NCI-H748 (cell line): ENCODE measurements around the gene GRIA3.

Source experiments
- DNase-seq: peaks from one replicate; lab custom pipeline; 2025; ENCODE audit not compliant: unreplicated experiment; lab: John Stamatoyannopoulos, UW

The GRIA3 gene

DNA sequence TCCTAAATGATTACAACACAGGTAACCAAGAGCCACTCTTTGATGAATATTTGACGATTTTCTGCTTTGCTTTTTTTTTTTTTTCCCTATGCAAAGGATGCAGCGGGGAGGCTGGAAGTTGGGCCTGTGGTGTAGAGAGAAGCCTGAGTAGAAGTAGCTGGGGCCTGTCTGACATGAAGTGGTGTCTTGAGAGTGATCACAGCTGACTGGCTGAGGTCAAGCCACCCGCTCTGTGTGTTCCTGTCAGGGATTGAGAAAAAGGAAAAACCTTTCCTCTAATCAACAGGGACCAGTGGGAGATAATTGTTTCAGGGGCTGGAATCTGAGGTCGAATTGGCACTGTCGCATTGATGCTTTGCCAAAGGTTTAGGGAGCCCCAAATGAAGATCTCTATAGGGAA is 258.7 kb downstream of the GRIA3 start:
- DNase-seq: no peak

DNA sequence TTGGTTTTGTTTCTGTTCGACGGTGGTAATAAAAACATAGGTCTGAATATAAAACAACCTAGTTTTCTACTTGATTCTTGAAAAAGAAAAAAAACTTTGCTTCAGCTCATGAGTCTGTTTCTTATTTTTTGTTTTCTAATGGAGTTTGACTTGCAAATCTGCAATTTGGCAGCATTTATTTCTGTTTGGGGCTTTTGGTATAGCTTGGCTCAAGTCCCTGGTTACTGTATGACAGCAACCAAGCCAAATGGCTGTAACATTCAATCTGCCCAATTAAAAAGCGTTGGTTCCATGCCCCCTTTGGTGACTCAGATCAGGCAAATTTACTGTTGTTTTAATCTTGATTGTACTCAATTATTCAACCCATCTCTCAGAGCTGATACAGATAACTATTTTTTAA is 263.4 kb downstream of the GRIA3 start:
- no peak for DNase-seq

DNA sequence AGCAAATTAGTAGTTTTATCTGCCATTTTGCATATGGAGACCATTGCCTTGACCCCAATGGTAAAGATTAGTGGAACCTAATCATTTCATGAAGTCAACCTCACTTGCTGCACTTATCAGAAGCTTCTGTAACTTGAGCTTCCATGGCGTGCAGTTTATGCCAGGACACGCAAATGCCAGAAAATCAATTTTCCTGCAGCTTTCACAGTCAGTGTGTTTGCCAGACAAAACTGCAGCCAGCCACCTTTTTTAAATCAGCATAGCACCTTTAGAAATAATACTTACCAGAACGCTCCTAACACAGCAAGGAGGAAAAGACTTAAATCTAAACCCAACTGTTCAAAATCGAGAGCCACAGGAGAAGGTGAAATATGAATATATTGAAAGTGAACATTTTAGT is 265.3 kb downstream of the GRIA3 start:
- DNase-seq: no peak

DNA sequence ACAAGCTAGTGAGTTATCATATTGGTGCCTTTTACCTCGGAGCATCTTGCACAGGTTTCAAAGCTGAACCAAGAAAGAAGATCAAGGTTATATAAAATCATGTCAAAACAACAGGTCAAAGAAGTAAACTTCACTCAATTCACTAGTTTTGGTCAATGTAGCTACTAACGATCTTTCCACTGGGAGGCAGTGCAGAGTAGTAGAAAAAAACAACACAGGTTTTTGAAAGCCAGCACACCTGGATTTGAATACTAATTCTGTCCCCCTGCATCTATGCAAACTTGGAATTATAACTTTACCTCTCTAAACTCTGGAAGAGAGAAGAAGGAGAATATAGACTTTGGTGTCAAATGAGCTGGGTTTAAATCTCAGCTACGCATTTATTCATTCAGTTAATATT is 266.1 kb downstream of the GRIA3 start:
- DNase-seq: peak; percentile 34

DNA sequence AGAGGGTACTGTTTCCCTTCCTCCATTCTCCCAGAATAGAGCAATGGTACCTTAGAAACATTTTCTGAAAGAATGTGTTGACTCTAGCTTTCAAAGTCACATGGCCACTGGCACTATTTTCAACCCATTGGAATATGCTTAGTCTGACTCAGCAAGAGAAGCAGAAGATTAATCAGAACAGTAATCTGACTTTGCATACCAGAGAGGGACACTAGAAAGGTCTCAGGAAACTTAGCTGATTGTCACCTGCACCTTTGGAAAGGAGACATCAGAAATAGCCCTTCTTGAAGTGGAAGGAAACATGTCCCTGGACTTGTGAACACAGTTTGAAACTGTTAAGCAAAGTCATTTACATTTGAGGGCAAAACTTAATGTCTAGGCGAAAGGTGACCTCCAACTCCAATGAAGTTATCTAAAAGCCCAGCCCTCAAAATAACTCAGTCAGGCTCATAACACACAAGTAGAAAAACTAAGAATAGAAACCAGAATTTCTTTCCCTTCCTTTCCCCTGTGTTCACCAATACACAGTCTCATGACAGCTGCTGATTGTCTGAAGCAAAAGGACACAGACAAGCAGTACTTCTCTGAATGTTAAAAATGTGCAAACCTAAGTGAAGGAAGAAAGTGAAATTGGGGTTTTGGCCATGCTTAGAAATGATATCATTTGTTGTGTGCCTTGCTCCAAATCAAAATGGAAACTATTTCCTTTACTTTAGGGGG is 270.8 kb downstream of the GRIA3 start:
- DNase-seq: no peak

DNA sequence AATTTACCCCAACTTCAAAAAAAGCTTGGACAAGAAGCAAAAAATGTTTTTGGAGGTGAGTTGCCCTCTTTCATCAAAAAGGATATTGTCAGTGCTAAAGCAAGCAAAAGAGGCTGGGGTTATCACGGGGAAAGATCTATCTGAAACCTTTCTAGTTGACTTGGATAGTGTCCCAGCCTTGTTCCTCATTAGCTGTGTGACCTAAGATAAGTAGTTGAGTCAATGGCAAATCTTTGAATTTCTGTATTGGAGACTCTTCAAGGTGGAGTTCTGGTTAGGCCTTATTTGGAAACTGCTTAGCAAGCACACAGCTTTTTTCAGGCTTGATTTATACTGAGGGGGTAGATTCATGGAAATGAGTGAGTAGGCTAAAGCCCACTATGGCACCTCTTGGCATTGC is 271.6 kb downstream of the GRIA3 start:
- DNase-seq: no peak

DNA sequence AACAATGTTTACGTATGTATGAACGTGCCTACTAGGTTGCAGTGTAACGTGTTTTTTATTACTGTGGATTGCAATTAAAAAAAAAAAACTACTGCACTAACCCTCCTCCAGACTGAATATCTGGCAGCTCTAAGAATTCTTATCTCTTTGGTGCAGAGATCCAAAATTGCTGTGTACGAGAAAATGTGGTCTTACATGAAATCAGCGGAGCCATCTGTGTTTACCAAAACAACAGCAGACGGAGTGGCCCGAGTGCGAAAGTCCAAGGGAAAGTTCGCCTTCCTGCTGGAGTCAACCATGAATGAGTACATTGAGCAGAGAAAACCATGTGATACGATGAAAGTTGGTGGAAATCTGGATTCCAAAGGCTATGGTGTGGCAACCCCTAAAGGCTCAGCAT is 280.6 kb downstream of the GRIA3 start:
- DNase-seq: no peak

DNA sequence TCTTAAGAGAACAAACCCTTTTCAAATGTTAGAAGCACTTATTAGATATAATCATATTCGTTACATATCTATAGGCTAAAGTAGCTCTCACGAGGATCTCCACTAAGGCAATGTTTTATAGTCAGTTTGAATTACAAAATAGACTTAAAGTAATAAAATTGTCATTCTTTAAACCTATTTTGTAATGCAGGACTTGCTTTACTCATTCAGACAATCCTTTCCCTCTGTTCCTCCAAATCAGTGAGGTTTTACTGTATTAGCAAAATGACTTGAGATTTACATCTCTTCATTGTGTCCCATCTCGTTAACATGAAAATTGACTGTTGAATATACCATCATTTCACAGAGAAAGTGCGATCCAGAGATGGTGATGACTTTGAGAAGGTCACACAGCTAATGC is 284.4 kb downstream of the GRIA3 start:
- no peak for DNase-seq

DNA sequence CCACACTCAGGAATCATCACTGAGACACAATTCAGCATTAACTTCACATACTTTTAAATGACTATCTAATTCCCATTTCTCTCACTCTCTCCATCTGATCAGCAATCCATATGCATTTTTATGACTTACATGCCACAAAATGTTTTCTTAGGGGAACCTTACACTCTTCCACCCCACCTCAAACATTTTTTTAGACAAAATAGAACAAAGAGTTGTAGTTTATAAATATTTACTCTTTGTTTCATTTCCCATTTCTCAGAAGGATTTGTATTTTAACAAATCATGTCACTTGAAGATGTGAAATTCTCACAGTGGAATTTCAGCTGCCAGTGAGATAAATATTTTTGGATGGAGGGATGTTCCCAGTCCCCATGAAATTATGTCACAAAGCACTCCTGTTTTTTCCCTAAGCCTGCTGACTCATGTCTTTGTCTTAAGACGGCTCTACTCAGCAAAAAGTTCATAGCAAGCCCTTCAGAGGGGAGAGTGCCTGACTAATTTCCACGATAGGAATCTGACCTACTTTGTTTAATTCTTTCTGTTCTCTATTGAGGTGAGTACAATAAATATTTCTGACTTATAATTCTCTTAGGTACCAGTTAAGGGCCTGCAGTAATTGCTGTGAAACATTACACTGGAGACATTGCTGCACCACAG is 291.1 kb downstream of the GRIA3 start:
- no peak for DNase-seq

DNA sequence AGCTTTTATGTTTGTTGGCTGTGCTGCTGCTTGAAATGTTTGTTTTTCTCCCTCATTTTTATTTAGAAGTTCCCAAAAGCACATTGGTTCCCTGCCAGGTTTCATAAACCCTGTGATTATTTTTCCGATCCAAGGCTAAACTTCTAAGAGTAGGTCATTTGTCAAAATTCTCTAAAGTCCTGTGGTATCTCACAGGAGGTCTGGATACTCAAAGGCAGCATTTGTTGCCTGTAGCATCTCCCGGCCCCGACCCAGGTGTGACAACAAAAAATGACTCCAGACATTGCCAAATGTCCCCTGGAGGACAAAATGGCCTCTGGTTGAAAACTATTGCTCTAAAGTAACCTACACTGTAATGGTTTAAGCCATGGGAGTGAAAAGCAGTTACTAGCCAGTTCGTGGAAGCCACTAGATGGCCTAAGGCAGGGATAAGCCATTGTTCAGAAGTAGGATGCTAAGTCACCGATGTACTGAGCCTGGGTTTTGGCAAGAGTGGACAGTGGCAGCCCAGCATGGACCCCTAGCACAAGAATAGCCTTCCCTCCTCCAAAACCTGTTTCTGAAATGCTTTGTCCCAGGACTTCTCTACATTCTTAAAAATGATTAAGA is 292.6 kb downstream of the GRIA3 start:
- no peak for DNase-seq

DNA sequence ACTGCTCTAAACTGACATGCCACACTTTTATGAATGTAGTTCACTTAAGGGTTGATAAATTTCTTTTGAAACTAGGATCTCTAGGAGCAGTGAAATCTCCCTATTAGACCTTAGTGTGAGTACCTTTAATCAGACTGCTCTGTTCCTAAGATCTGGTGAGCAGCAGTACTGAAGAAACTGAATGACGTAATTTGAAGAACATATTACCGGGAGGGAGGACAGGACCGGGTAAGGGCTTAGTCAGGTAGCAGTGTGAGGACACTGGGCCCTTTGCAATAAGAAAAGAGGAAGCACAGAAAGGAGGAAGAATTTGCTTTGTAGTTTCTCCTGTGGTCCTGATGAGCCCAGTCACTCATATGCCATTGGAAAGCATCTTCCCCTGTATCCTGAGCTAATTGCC is 293.6 kb downstream of the GRIA3 start:
- no peak for DNase-seq

DNA sequence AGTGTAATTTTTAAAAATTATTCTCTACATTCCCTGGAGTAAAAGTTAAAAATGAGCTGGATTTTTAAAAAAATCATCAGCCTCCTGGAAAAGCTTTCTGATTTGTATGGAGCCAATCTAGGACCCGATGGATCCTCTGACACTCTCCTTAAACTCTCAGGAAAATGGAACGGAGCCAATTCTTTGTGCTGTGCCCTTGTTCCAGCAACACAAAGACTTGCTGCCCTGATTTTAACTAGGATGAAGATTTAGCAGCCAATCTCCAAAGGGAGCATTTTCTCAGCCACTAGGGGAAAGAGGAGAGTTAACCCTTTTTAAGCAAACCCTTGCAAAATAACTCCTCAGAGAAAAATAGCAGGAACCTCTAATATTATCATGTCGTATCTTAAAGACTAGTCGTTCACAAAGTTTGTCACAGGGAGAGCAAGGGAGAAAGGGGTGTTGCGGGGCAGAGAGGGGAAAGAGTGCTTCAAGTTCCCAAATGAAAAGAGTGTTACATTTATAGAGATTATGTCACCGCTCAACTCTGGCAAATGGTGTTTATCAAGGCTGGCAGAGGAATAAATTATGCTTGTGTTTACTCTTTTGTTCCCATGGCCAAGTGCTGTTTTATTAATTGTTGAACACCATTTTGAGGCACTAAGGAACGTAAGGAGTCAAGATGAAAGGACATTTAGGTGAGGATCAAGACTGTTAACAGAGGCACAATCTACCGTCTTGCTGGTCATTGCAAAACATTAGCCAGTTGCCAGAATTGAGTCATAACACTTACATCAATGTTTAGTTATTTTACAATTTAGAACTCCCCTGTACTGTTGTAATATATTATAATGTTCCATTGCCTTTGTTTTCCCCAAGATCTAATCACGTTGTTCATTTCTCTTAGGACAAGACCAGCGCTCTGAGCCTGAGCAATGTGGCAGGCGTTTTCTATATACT is 298.1 kb downstream of the GRIA3 start:
- peak; percentile 2 for DNase-seq

DNA sequence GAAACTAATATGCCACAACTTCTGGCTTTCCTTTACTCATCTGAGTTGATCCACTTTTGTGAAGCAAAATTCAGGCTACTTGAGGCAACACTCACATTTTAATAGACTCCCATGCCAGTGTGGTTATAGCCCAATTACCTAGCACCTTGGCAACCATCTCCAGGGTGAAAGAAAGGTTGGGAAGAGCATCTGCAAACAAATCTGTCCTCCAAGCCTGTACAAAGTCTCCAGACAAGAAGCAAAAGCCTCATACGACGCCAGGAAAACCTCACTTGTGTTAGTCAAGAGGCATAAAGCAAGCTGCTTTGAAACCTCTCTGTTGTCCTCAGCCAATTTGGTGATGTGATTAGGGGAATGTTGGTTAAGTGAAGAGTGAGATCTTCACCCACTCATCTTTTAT is 302.2 kb downstream of the GRIA3 start:
- peak; percentile 40 for DNase-seq

DNA sequence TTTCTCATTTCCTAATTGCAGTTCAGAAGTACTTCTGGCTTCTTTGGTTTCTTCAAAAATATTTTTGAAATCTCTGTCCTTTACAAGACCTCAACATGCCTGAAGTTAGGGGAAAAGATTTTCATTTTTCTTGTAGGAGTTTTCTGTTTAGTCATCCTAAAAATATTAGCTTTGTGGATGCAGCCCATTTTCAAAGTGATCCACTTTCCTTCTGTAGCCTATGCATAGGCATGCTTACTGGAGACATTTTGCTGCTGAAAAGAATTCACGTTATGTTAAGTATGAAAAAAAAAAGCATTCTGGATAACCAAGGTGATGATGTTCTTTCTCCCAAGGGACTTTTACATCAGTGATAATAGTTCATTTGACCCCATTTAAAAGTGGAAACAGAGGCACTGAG is 303.2 kb downstream of the GRIA3 start:
- DNase-seq: no peak

DNA sequence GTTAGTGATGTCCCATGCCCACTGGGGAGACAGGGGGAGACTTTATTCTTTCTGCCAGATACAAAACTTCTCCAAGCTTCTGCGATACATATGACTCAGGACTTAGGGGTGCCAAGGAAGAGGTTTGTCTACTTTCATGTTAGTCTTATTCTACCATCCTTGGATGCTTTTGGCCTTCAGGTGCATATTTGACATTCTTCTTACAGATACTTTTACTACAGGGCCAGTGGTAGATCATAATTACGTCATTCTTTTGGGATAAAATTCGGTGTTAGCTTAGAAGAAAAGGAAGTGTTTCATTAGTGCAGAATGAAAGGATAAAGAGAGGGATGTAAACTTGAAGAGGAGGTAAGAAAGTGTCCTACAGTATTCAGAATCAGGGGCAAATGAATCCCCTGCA is 303.6 kb downstream of the GRIA3 start:
- DNase-seq: no peak

DNA sequence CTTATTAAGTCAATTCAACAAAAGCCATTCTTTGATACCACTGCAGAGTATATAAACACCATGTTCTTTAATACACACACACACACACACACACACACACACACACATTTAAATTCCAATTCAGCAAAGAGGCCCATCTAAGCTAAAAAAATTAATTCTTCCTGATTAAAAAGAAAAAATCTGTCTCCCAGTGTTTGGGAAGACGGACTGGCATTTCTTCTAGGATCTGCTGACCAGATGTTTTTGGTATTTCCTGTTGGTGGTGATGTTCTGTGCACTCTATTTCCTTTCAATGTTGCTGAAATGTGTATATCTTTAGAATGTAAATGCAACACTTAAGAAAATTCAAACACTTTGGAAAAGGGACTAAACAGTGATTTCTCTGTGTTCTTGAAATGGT is 304.9 kb downstream of the GRIA3 start:
- DNase-seq: no peak

DNA sequence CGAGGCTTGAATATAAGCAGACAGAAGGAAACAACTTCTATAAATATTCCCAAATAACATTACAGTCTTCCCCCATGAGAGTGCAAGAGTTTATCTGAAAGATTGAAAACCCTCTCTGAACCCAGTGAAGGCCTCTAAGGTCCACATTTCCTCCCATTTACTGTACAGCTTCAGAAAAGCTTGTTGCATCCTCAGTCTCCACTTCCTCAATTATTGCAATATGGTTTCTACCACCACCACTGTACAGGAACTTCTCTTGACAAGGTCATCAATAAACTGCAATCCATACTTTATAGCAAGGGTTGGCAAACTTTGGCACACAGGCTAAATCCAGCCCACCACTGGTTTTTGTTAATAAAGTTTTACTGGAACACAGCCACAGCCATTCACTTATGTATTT is 309.8 kb downstream of the GRIA3 start:
- no peak for DNase-seq

DNA sequence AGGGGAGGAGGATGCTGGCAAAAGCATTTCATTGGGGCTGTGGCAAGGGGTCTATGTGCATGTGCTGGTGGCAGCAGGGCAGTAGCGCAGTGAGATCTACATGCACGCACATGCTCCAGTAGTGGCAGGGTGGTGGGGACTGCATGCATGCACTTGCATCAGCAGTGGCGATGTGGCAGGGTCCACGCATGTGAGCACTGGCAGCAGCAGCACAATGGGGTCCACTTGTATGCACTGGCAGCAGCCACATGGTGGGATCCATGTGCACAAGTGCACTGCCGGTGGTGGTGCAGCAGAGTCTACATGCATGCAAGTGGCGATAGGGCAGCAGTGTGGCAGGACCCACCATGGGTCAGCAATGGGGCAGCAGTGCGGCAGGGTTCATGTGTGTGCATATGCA is 315.7 kb downstream of the GRIA3 start:
- no peak for DNase-seq

DNA sequence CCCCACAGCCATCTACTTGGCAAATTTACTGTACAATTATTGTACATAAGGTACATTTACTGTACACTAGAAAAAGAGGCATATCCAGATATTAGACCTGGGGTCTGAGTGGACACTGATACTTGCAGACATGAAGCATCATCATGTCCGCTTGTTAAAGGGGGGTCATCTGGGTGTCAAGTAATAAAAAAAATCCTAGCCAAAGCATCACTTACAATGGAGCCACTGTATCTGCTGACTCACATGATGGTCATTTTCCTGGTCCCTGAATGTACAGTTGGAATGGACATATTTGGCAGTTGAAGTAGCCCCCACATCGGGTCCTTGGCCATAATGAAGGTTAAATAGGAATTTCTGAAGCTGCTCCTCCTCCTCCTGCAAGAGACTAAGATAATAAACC is 320.0 kb downstream of the GRIA3 start:
- DNase-seq: no peak

DNA sequence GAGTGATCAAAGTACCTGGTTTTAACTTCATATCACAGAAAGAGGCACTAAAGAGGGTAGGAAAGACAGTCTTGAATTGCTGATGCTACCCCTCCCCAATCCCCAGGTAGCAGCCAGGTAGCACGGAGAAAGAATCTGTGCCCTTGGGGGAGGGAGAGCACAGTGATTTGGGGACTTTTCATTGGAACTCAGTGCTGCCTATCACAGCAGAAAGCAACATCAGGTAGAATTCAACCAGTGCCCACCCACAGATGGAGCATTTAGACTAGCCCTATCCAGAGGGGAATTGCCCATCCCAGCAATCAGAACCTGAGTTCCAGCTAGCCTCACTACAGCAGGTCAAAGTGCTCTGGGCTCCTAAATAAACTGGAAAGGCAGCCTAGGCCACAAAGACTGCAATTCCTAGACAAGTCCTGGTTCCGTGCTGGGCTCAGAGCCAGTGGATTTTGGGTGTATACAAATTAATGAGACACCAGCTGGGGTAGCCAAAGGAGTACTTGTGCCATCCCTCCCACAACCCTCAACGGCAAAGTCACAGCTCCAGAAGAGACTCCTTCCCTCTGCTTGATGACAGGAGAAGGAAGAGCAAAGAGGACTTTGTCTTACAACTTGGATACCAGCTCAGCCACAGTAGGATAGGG is 320.7 kb downstream of the GRIA3 start:
- no peak for DNase-seq
